Ishikawa (cell line): ENCODE data around the gene IFNL4.

ENCODE experiments used
- CEBPB ChIP-seq: IDR thresholded peaks from 2 replicates; pipeline ENCODE4 v1.6.1; 2012
- NFIC ChIP-seq: IDR thresholded peaks from 2 replicates; pipeline ENCODE4 v1.6.1; 2012
- REST ChIP-seq: IDR thresholded peaks from 2 replicates; pipeline ENCODE4 v1.6.1; 2012; ENCODE audit warnings: low read depth, mild to moderate bottlenecking
- TAF1 ChIP-seq: IDR thresholded peaks from 2 replicates; pipeline ENCODE4 v1.6.1; 2012; ENCODE audit warnings: low read depth, mild to moderate bottlenecking

GRCh38 chr19:39203372-39204341 lies 45.0 kb downstream of the IFNL4 start, which contains the start of gene SYCN:
- TF ChIP-seq CEBPB: no peak
- TF ChIP-seq TAF1: no peak
- no peak for TF ChIP-seq REST
- no peak for TF ChIP-seq NFIC
